HG02642 (cell line): ENCODE data around the gene CTNNA3.

ENCODE experiments used
- ATAC-seq: cut with Tn5 transposase; IDR thresholded peaks from one replicate; pipeline ENCODE4 v1.9.1; 2021; ENCODE audit warnings: mild to moderate bottlenecking; ENCODE audit not compliant: unreplicated experiment, poor library complexity

Gene CTNNA3

GRCh38 chr10:66924674-66925345 is 771.2 kb downstream of the CTNNA3 start:
- no peak for ATAC-seq

- no peak for ATAC-seq
Observed at GRCh38 chr10:66919248-66919647, 776.7 kb downstream of the CTNNA3 start.

- no peak for ATAC-seq
Observed at GRCh38 chr10:66917104-66917503, 778.9 kb downstream of the CTNNA3 start.

GRCh38 chr10:66916030-66916429 is 780.0 kb downstream of the CTNNA3 start:
- no peak for ATAC-seq

GRCh38 chr10:66910671-66911070 is 785.3 kb downstream of the CTNNA3 start:
- no peak for ATAC-seq

- ATAC-seq = no peak
Observed at GRCh38 chr10:66892871-66893270, 803.1 kb downstream of the CTNNA3 start.

GRCh38 chr10:66888237-66888636 is 807.8 kb downstream of the CTNNA3 start:
- no peak for ATAC-seq

- ATAC-seq = no peak
Observed at GRCh38 chr10:66886848-66887247, 809.1 kb downstream of the CTNNA3 start.

- no peak for ATAC-seq
Observed at GRCh38 chr10:66882271-66882670, 813.7 kb downstream of the CTNNA3 start.

- ATAC-seq = no peak
Observed at GRCh38 chr10:66881814-66882213, 814.2 kb downstream of the CTNNA3 start.

GRCh38 chr10:66880826-66881225 is 815.2 kb downstream of the CTNNA3 start:
- no peak for ATAC-seq

GRCh38 chr10:66880292-66880691 is 815.7 kb downstream of the CTNNA3 start:
- ATAC-seq = no peak

- ATAC-seq = no peak
Observed at GRCh38 chr10:66877361-66877760, 818.6 kb downstream of the CTNNA3 start.

- no peak for ATAC-seq
Observed at GRCh38 chr10:66869635-66870034, 826.4 kb downstream of the CTNNA3 start.

- no peak for ATAC-seq
Observed at GRCh38 chr10:66862687-66863258, 833.2 kb downstream of the CTNNA3 start.

GRCh38 chr10:66860376-66860945 is 835.5 kb downstream of the CTNNA3 start:
- ATAC-seq = no peak

GRCh38 chr10:66852811-66853210 is 843.2 kb downstream of the CTNNA3 start:
- ATAC-seq = no peak

GRCh38 chr10:66848856-66849255 is 847.1 kb downstream of the CTNNA3 start:
- ATAC-seq = no peak

GRCh38 chr10:66844176-66844942 is 851.6 kb downstream of the CTNNA3 start:
- ATAC-seq = no peak

GRCh38 chr10:66843396-66843795 is 852.6 kb downstream of the CTNNA3 start:
- ATAC-seq = no peak

GRCh38 chr10:66842867-66843266 is 853.1 kb downstream of the CTNNA3 start:
- no peak for ATAC-seq
